Measurements from ENCODE around the gene SH3PXD2A.

Gene SH3PXD2A

DNA sequence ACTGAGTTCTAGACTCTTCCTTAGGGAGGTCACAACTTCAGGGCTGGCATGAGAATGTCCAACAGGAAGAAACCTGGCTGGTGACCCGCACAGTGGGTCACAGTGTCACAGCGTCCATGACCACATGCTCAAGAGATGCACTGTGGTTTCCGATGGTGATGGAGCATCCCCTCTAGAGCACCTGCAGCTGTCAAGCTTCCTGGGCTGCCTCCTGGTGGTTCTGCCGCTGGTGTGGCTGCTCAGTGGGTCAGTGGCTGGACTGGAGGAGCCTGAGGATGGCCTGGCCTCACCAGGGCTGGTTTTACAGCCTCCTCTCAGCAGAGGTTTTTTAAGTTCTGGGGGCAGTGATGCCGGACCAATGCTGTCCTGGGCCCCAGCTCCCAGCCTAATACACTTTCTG lies 149.3 kb downstream of the SH3PXD2A start:
- no peak overlapping the region for H3K4me3 Mint-ChIP-seq
- no peak for ATAC-seq
- no peak for DNase-seq
- peaks cover 2% of the 10 kb centered on the region for H3K4me1 Mint-ChIP-seq
- no peaks in the 10 kb centered on the region for H3K27me3 Mint-ChIP-seq
- no peaks in the 10 kb centered on the region for H3K36me3 Mint-ChIP-seq (ENCODE audit: low read depth)
- no peaks in the 10 kb centered on the region for H3K9me3 Mint-ChIP-seq
- H3K27ac Mint-ChIP-seq = no peak overlapping the region

DNA sequence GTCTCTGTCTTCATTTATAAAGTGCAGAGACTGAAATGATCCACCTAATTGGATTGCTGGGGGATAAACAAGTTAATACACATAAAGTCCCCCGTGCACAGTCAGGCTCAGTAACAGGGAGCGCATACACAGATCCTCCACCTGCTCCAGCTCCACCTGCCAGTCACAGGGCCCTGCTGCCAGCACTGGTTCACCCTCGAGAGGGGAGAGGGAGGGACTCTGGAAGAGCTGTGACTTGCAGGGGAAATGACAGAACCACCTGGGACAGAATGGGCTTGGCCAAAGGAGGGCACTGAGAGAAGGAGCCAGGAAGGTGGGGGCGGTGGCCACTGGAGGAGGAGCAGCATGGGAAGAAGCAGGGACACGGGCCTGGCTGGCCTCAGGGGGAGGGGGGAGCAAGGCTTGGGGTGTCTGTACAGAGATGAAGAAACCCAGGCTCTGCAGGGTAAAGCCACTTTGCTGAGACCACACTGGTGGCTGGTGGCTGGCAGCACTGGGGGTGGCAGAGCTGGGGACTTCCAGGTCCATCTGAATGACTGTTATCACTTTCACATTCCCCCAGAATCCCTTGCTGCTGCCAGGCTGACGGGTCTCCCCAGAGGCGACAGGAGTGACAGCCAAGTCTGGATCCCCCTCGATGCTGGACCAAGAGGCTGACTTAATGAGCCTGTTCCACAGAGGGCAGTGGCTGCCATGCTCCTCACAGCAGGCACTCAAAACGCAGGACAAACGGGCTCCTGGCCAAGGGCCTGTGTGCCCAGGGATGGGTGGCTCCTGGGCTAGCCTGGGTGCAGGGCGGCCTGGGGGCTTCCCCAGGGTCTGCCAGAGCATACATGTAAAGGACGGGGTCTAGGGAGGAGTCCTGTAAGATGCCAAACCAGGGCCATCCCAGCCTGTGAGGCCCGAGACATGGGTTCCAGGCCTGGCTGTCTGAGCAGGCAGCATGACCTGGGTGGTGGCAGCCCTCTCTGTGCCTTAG lies 151.1 kb downstream of the SH3PXD2A start:
- ATAC-seq (no peak), DNase-seq (no peak)
- H3K36me3 Mint-ChIP-seq (ENCODE audit: low read depth) = no peaks in the 10 kb centered on the region
- no peak overlapping the region for H3K4me3 Mint-ChIP-seq
- H3K4me1 Mint-ChIP-seq = peaks cover 2% of the 10 kb centered on the region
- no peaks in the 10 kb centered on the region for H3K9me3 Mint-ChIP-seq
- H3K27ac Mint-ChIP-seq = no peak overlapping the region
- H3K27me3 Mint-ChIP-seq = no peaks in the 10 kb centered on the region

DNA sequence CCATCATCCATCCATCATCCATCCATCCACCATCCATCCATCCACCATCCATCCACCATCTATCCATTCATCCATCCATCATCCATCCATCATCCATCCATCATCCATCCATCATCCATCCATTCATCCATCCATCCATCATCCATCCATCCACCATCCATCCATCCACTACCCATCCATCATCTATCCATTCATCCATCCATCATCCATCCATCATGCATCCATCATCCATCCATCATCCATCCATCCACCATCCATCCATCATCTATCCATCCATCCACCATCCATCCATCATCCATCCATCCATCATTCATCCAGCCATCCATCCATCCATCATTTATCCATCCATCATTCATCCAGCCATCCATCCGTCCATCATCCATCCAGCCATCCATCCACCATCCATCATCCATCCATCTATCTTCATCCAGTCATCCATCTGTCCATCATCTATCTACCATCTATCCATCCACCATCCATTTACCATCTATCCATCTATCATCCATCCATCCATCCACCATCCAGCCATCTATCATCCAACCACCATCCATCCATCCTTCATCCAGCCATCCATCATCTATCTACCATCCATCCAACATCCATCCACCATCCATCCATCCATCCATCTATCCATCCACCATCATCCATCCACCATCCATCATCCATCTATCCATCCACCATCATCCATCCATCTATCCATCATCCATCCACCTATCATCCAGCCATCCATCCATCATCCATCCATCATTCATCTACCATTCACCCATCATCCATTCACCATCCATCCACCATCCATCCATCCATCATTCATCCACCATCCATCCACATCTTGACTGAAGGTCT lies 153.8 kb downstream of the SH3PXD2A start:
- no peak overlapping the region for H3K4me3 Mint-ChIP-seq
- H3K36me3 Mint-ChIP-seq (ENCODE audit: low read depth) = no peaks in the 10 kb centered on the region
- no peak for ATAC-seq
- no peaks in the 10 kb centered on the region for H3K9me3 Mint-ChIP-seq
- H3K4me1 Mint-ChIP-seq = peaks cover under 1% of the 10 kb centered on the region
- no peak overlapping the region for H3K27ac Mint-ChIP-seq
- DNase-seq = no peak
- no peaks in the 10 kb centered on the region for H3K27me3 Mint-ChIP-seq

DNA sequence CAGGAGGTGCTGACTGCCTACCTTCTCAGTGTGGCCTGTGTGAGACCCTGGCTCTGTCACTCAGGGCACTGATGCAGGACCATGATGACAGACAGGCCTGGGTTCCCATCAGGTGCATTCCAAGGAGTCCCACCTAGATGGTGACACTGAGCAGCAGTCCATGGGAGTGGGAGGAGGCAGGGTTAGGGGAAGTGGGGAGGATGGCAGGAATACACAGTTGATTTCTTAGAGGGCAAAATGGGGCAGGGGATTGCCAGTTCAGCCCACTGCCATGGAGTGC lies 155.0 kb downstream of the SH3PXD2A start:
- Mint-ChIP-seq H3K27me3 (no peaks in the 10 kb centered on the region), H3K4me3 (no peak overlapping the region), H3K9me3 (no peaks in the 10 kb centered on the region), H3K27ac (no peak overlapping the region), H3K4me1 (peaks cover 12% of the 10 kb centered on the region), H3K36me3 (ENCODE audit: low read depth) (no peaks in the 10 kb centered on the region)
- no peak for DNase-seq
- no peak for ATAC-seq

DNA sequence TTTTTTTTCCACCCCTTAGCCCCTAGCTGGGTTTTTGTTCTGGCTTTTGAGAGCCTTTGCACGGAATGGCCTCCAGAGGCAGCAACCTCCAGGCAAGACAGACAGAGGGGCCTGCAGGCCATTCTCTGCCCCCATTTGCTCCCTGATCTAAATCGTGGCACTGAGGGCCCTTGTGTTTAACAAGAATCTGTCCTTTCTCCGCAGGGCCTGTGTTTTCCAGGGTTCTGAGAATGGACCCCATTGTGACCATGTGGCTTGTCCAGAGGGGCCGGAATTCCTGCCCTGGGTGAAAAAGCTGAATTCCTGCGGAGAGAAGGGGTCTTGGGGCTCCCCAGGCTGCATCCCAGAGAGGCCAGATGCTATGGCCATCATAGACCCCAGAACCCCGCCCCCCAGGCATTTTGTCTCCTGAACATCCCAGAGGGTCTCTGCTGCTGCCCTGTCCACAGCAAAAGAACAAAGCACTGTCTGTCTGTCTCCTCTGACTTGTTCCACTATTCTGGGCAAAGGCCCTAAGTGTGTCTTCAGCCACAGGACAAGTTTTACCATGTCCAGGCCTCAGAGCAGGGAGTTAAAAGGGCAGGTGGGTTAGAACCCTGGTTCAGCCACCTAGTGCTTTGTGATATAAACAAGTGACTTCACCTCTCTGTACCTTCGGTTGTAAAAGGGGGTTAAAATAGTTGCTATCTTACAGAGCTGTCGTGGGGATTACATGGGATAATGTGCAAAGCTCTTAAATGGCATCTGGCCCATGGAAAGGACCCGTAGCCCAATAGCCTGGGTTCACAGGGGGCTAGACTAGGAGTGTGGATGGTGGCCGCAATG lies 155.6 kb downstream of the SH3PXD2A start:
- no peaks in the 10 kb centered on the region for H3K9me3 Mint-ChIP-seq
- no peak overlapping the region for H3K27ac Mint-ChIP-seq
- DNase-seq (no peak), ATAC-seq (no peak)
- H3K36me3 Mint-ChIP-seq (ENCODE audit: low read depth) = no peaks in the 10 kb centered on the region
- no peaks in the 10 kb centered on the region for H3K27me3 Mint-ChIP-seq
- H3K4me3 Mint-ChIP-seq = no peak overlapping the region
- peaks cover 12% of the 10 kb centered on the region for H3K4me1 Mint-ChIP-seq

GRCh38 chr10:103698266-103698665 lies 157.1 kb downstream of the SH3PXD2A start:
- ATAC-seq (no peak), DNase-seq (no peak)
- H3K4me1 Mint-ChIP-seq = peaks cover 18% of the 10 kb centered on the region
- peaks cover 5% of the 10 kb centered on the region for H3K27me3 Mint-ChIP-seq
- no peaks in the 10 kb centered on the region for H3K36me3 Mint-ChIP-seq (ENCODE audit: low read depth)
- no peaks in the 10 kb centered on the region for H3K9me3 Mint-ChIP-seq
- H3K27ac Mint-ChIP-seq = no peak overlapping the region
- H3K4me3 Mint-ChIP-seq = no peak overlapping the region

DNA sequence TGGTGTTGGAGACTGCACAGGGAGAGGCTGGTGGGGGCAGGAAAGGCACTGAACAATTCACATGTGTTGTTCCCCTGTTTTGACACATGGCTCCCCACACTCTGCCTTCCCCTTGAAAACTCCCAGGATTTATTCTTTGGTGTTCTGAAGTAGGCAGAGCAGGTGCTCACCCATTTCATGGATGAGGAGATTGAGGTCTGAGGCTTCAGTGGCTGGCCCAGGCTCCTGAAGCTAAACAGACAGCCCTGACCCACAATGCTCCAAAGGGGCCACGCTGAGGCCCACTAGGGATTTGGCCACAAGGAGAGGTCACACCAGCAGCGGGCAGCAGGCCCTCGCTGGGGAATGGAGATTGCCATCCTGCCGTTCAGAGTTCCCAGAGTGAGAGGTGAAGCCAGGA lies 157.6 kb downstream of the SH3PXD2A start:
- H3K4me3 Mint-ChIP-seq = no peak overlapping the region
- ATAC-seq (no peak), DNase-seq (no peak)
- H3K27me3 Mint-ChIP-seq = peaks cover 5% of the 10 kb centered on the region
- H3K27ac Mint-ChIP-seq = no peak overlapping the region
- no peaks in the 10 kb centered on the region for H3K36me3 Mint-ChIP-seq (ENCODE audit: low read depth)
- no peaks in the 10 kb centered on the region for H3K9me3 Mint-ChIP-seq
- H3K4me1 Mint-ChIP-seq = peaks cover 18% of the 10 kb centered on the region

DNA sequence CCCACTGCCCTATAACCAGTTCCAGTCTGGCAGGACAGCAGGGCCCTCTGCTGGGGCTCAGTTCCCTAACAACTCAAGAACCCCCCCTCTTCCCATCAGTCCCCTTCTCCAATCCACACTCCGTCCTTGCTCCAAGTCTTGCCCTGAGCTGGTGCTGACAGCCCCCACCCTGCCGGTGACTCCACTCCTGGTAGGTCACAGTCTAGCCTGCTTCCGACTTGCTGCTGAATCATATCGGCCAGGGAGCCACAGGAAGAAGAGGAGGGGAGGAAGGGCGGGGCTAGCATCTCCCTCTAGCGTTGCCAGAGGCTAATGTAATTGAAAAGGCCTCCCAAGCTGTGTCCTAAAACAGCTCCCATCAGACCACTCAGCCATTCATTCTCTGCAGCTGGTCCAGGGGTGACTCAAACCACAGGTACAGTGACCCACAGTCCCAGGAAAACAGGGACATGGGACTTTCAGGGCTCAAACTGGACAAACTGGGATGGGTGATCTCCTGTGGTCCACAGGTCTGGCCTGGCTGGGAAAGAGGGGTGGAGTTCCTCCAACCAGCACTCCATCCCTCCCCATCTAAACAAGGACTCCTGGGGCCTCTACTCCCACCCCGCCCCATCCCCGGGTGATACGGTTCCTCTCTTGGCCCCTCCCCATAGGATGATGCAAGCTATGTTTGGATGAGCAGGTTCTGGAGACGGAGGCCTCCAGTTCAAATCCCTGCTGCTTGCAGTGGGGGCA lies 158.8 kb downstream of the SH3PXD2A start:
- H3K4me1 Mint-ChIP-seq = peaks cover 25% of the 10 kb centered on the region
- peak overlapping the region; percentile 65 for H3K27ac Mint-ChIP-seq
- H3K4me3 Mint-ChIP-seq = peak overlapping the region; percentile 32

DNA sequence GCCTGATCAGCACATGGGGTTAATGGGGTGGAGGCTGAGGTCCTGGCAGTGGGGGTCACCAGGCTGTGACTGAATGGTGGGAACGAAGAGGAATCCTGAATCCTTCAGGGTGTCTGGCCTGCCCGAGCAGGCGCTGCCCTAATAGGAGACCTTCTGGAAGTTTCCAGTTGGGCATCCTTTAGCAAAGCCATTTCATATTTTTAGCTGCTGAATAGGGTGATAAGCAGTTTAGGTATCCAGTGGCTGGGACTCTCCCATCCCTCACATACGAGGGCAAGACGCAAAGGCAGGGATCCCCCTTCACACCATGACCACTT lies 159.3 kb downstream of the SH3PXD2A start:
- Mint-ChIP-seq H3K4me3 (no peak overlapping the region), H3K9me3 (no peaks in the 10 kb centered on the region), H3K4me1 (peaks cover 28% of the 10 kb centered on the region), H3K27ac (no peak overlapping the region), H3K27me3 (peaks cover 5% of the 10 kb centered on the region), H3K36me3 (ENCODE audit: low read depth) (no peaks in the 10 kb centered on the region)
- ATAC-seq = no peak
- no peak for DNase-seq

More for the DNA sequence above, 158.8 kb downstream of the SH3PXD2A start:
- Mint-ChIP-seq H3K27me3 (peaks cover 5% of the 10 kb centered on the region), H3K9me3 (no peaks in the 10 kb centered on the region), H3K36me3 (ENCODE audit: low read depth) (no peaks in the 10 kb centered on the region)
- peak; percentile 78 for DNase-seq
- peak; percentile 90 for ATAC-seq

- DNase-seq (no peak), ATAC-seq (no peak)
- peaks cover 30% of the 10 kb centered on the region for H3K4me1 Mint-ChIP-seq
- H3K9me3 Mint-ChIP-seq = no peaks in the 10 kb centered on the region
- H3K27me3 Mint-ChIP-seq = peaks cover 5% of the 10 kb centered on the region
- no peak overlapping the region for H3K4me3 Mint-ChIP-seq
- H3K36me3 Mint-ChIP-seq (ENCODE audit: low read depth) = no peaks in the 10 kb centered on the region
- no peak overlapping the region for H3K27ac Mint-ChIP-seq
These were observed 159.8 kb downstream of the SH3PXD2A start for GRCh38 chr10:103695584-103696005.

GRCh38 chr10:103693812-103694205 lies 161.6 kb downstream of the SH3PXD2A start:
- ATAC-seq = no peak
- peaks cover 5% of the 10 kb centered on the region for H3K27me3 Mint-ChIP-seq
- no peak for DNase-seq
- H3K4me3 Mint-ChIP-seq = peak overlapping the region; percentile 74
- H3K4me1 Mint-ChIP-seq = peaks cover 31% of the 10 kb centered on the region
- H3K27ac Mint-ChIP-seq = no peak overlapping the region
- H3K36me3 Mint-ChIP-seq (ENCODE audit: low read depth) = no peaks in the 10 kb centered on the region
- H3K9me3 Mint-ChIP-seq = no peaks in the 10 kb centered on the region

DNA sequence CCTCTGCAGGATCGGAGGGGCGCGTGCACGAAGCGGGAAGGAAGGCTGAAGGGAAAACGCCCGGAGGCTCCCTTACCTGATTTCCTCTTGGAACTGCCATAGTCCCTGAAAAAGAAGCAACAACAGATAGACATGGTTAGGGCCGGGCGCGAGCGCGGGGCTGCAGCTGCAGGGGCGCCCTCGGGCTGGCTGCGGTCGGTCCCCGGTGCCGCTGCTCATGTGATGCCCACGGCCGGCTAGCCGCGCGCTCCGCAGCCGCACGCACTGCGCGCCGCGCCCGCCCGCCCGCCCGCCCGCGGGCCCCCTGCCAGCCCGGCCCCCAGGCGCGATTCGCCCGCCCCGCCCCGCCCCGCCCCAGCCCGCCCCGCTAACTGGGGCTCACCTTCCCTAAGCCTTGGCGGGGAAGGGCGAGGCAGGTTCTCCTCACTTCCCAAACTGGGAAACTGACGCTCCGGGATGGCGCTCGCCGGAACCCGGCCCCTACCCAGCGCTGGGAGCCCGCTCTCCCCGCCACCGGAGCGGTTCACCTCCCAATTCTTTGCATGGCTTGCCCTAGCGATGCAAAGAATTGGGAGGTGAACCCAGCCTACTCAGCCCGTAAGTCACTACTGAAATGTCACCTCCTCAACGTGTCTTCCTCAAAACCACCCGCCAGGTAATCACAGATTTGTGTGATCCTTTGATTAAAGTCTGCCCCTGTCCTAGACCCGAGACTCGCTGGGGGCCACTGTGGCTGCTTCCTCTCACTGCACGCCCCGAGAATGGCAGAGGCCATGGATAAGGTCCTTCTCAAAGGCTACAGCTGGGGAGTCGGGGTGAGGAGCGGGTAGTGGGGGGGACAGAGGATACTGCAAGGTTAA lies 162.2 kb downstream of the SH3PXD2A start:
- Mint-ChIP-seq H3K36me3 (ENCODE audit: low read depth) (no peaks in the 10 kb centered on the region), H3K27ac (no peak overlapping the region), H3K4me1 (peaks cover 31% of the 10 kb centered on the region), H3K4me3 (peak overlapping the region; percentile 74), H3K9me3 (no peaks in the 10 kb centered on the region), H3K27me3 (peaks cover 5% of the 10 kb centered on the region)
- DNase-seq = peak; percentile 34
- ATAC-seq = peak; percentile 22

DNA sequence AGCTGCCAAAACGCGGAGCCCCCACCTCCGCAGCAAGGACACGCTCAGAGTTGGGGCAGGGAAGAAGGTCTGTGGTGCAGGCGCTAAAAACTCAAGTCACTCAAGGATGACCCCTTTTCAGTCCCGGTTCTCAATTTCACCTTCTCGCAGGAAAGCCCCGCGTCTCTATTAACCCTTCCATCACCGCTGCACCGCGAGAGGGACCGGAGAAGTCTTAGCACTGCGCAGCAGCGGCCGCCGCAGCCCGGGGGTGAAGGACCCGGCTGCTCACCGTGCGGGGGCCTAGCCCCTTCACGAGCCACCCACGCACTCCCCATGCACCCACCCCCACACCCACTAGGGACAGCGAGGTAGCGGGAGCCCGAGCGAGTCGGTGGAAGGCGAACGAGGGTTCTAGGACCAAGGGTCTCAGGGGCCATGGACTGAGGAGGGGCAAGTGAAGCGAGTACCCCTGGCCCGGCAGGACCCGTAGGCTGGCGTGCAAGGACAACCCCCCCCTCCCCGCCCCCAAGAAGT lies 162.9 kb downstream of the SH3PXD2A start:
- peak overlapping the region; percentile 56 for H3K4me3 Mint-ChIP-seq
- peak; percentile 32 for DNase-seq
- H3K27me3 Mint-ChIP-seq = peaks cover 5% of the 10 kb centered on the region
- H3K27ac Mint-ChIP-seq = no peak overlapping the region
- ATAC-seq = peak; percentile 6
- no peaks in the 10 kb centered on the region for H3K36me3 Mint-ChIP-seq (ENCODE audit: low read depth)
- H3K9me3 Mint-ChIP-seq = no peaks in the 10 kb centered on the region
- H3K4me1 Mint-ChIP-seq = peaks cover 31% of the 10 kb centered on the region
